H1 (cell line): Measurements from ENCODE around the gene PSPH. TPM values are rescaled to one million over a fixed set of nuclear protein-coding genes. Genes with fewer than 3 reads are reported as not detected.

Source experiments
- CTCF ChIA-PET: fragments of 300-600 bp; sonication (Branson Sonifier 250); formaldehyde crosslinking; loops from one replicate; lab custom pipeline; 2021; ENCODE audit not compliant: partially characterized antibody; lab: Charles Lee
- POLR2A ChIA-PET: fragments of 300-600 bp; sonication (Branson Sonifier 250); formaldehyde crosslinking; loops from one replicate; lab custom pipeline; 2021; ENCODE audit warnings: inconsistent platforms; ENCODE audit not compliant: partially characterized antibody; lab: Charles Lee
- DNase-seq, 2 experiments: peaks; one replicate each; pipeline versions ENCODE4 v3.0.0 to v3.0.0-alpha.2; 2010 to 2022; ENCODE audit warnings: low spot score in 2 of 2, low read depth in 1 of 2, mixed read lengths in 1 of 2
- FAIRE-seq: peaks from 2 replicates; lab custom pipeline; 2011; peaks lifted over from hg19 to GRCh38; lab: Jason Lieb, UNC
- H2AFZ ChIP-seq: 2 replicates; pipeline ENCODE4 v1.8.1; 2012; ENCODE audit warnings: low read length, inconsistent platforms
- H2AK5ac ChIP-seq: 2 replicates; pipeline ENCODE4 v1.6.1; 2013; ENCODE audit warnings: low read depth, low read length
- H2BK120ac ChIP-seq: replicated peaks from 2 replicates; pipeline ENCODE3; 2013; ENCODE audit warnings: low read depth, low read length, inconsistent platforms
- H2BK12ac ChIP-seq: 2 replicates; pipeline ENCODE4 v1.6.1; 2013; ENCODE audit warnings: low read depth, low read length
- H2BK15ac ChIP-seq: 2 replicates; pipeline ENCODE4 v1.6.1; 2013; ENCODE audit warnings: low read length
- H2BK20ac ChIP-seq: 2 replicates; pipeline ENCODE4 v1.6.1; 2013; ENCODE audit warnings: low read length
- H2BK5ac ChIP-seq: 2 replicates; pipeline ENCODE4 v1.6.1; 2013; ENCODE audit warnings: low read depth, low read length
- H3K14ac ChIP-seq: 2 replicates; pipeline ENCODE4 v1.6.1; 2013; ENCODE audit warnings: inconsistent platforms; ENCODE audit not compliant: insufficient read length
- H3K18ac ChIP-seq: 2 replicates; pipeline ENCODE4 v1.6.1; 2013; ENCODE audit warnings: low read length; ENCODE audit errors: extremely low read depth
- H3K23ac ChIP-seq: 2 replicates; pipeline ENCODE4 v1.6.1; 2013; ENCODE audit warnings: inconsistent platforms; ENCODE audit not compliant: insufficient read length
- H3K23me2 ChIP-seq: 2 replicates; pipeline ENCODE4 v1.6.1; 2013; ENCODE audit warnings: low read depth, low read length
- H3K27ac ChIP-seq: 2 replicates; pipeline ENCODE4 v1.6.1; 2011; ENCODE audit warnings: low read depth, low read length, inconsistent platforms
- H3K27me3 ChIP-seq, 4 experiments: replicated peaks in 1 of 4; 1 replicate in 1 of 4; 2 replicates in 3 of 4; pipeline versions ENCODE4 v1.6.1 to v1.8.1; 2011 to 2013; ENCODE audit warnings: low read length in 3 of 4, mild to moderate bottlenecking in 3 of 4, inconsistent platforms in 2 of 4, mixed read lengths in 2 of 4, moderate library complexity in 1 of 4; ENCODE audit not compliant: control insufficient read depth in 3 of 4, insufficient read depth in 3 of 4; ENCODE audit errors: extremely low read depth in 1 of 4
- H3K36me3 ChIP-seq, 4 experiments: 2 replicates each; pipeline versions ENCODE4 v1.6.1 to v1.8.1; 2011 to 2013; ENCODE audit warnings: mild to moderate bottlenecking in 4 of 4, low read length in 3 of 4, moderate library complexity in 2 of 4, control low read depth in 1 of 4, inconsistent platforms in 1 of 4; ENCODE audit not compliant: insufficient read depth in 4 of 4, control insufficient read depth in 2 of 4
- H3K4ac ChIP-seq: replicated peaks from 2 replicates; pipeline ENCODE3; 2013; ENCODE audit warnings: low read length, low read depth, mixed read lengths, inconsistent platforms; ENCODE audit not compliant: insufficient read length
- H3K4me1 ChIP-seq, 4 experiments: replicated peaks in 1 of 4; 1 replicate in 1 of 4; 2 replicates in 3 of 4; pipeline versions ENCODE4 v1.6.1 to v1.8.1; 2011 to 2013; ENCODE audit warnings: low read length in 3 of 4, inconsistent platforms in 2 of 4, mixed read lengths in 1 of 4; ENCODE audit not compliant: insufficient read depth in 4 of 4, control insufficient read depth in 3 of 4
- H3K4me2 ChIP-seq, 2 experiments: 2 replicates each; pipeline versions ENCODE4 v1.6.1 to v1.8.1; 2011 to 2013; ENCODE audit warnings: low read depth in 2 of 2, low read length in 2 of 2, control low read depth in 1 of 2, inconsistent platforms in 1 of 2, mild to moderate bottlenecking in 1 of 2; ENCODE audit not compliant: insufficient read depth in 1 of 2
- H3K4me3 ChIP-seq, 4 experiments: fragments of 200-600, 300-600 bp in 1 of 4; sonication (generic), shearing (Covaris generic), sonication (Bioruptor Twin) in 1 of 4; 2 replicates each; pipeline versions ENCODE4 v1.5.1 to v1.8.1; 2011 to 2016; ENCODE audit warnings: low read length in 4 of 4, low read depth in 3 of 4, control low read depth in 2 of 4, inconsistent platforms in 2 of 4, mild to moderate bottlenecking in 2 of 4, mixed read lengths in 1 of 4, moderate library complexity in 1 of 4; ENCODE audit not compliant: insufficient read depth in 2 of 4; ENCODE audit errors: extremely low read depth in 1 of 4
- H3K56ac ChIP-seq: replicated peaks from 2 replicates; pipeline ENCODE3; 2013; ENCODE audit warnings: low read depth, mild to moderate bottlenecking, mixed read lengths, low read length, inconsistent platforms; ENCODE audit not compliant: insufficient read length
- H3K79me1 ChIP-seq: 2 replicates; pipeline ENCODE4 v1.6.1; 2013; ENCODE audit warnings: low read depth, low read length, control low read depth
- H3K79me2 ChIP-seq, 2 experiments: 2 replicates each; pipeline versions ENCODE4 v1.6.1 to v1.8.1; 2012 to 2013; ENCODE audit warnings: low read length in 2 of 2, mild to moderate bottlenecking in 2 of 2, inconsistent platforms in 1 of 2; ENCODE audit not compliant: insufficient read depth in 2 of 2, control insufficient read depth in 1 of 2
- H3K9ac ChIP-seq, 4 experiments: replicated peaks in 1 of 4; 1 replicate in 1 of 4; 2 replicates in 3 of 4; pipeline versions ENCODE4 v1.6.1 to v1.8.1; 2011 to 2013; ENCODE audit warnings: low read depth in 3 of 4, low read length in 3 of 4, control low read depth in 2 of 4, mild to moderate bottlenecking in 2 of 4, moderate library complexity in 2 of 4, inconsistent platforms in 1 of 4; ENCODE audit errors: extremely low read depth in 1 of 4
- H3K9me3 ChIP-seq, 2 experiments: 2 replicates each; pipeline versions ENCODE4 v1.6.1 to v1.8.1; 2012 to 2013; ENCODE audit warnings: mild to moderate bottlenecking in 2 of 2, moderate library complexity in 2 of 2, control low read depth in 1 of 2, inconsistent platforms in 1 of 2, low read depth in 1 of 2, low read length in 1 of 2, mixed read lengths in 1 of 2; ENCODE audit not compliant: insufficient read depth in 2 of 2
- H4K20me1 ChIP-seq, 2 experiments: replicated peaks in 1 of 2; 2 replicates each; pipeline versions ENCODE3 to v1.8.1; 2011 to 2013; ENCODE audit warnings: inconsistent platforms in 2 of 2, low read length in 2 of 2, mild to moderate bottlenecking in 1 of 2; ENCODE audit not compliant: insufficient read depth in 2 of 2, control insufficient read depth in 1 of 2
- H4K5ac ChIP-seq: 2 replicates; pipeline ENCODE4 v1.6.1; 2013; ENCODE audit warnings: low read length, low read depth, mixed read lengths, inconsistent platforms; ENCODE audit not compliant: insufficient read length
- H4K8ac ChIP-seq: 2 replicates; pipeline ENCODE4 v1.8.0; 2013; ENCODE audit warnings: mild to moderate bottlenecking, moderate library complexity, low read length, inconsistent platforms; ENCODE audit not compliant: insufficient read depth; ENCODE audit errors: extremely low read depth
- H4K91ac ChIP-seq: replicated peaks from 2 replicates; pipeline ENCODE3; 2013; ENCODE audit warnings: low read length, mixed read lengths, inconsistent platforms; ENCODE audit not compliant: insufficient read length
- ATF2 ChIP-seq: IDR thresholded peaks from 2 replicates; pipeline ENCODE4 v1.6.1; 2012; ENCODE audit warnings: low read length, inconsistent platforms
- BCL11A ChIP-seq, 2 experiments: IDR thresholded peaks; one replicate each; pipeline ENCODE4 v1.6.1; 2011; ENCODE audit warnings: low read depth in 2 of 2, low read length in 2 of 2, mild to moderate bottlenecking in 2 of 2
- EGR1 ChIP-seq: IDR thresholded peaks from 2 replicates; pipeline ENCODE4 v1.6.1; 2011; ENCODE audit warnings: low read depth, low read length, borderline replicate concordance
- KDM1A ChIP-seq: fragments of 200-600, 300-600 bp; sonication (generic); IDR thresholded peaks from 2 replicates; pipeline ENCODE4 v1.7.1; 2016; ENCODE audit warnings: mild to moderate bottlenecking, low read length, borderline replicate concordance
- MAFK ChIP-seq: IDR thresholded peaks from 2 replicates; pipeline ENCODE4 v1.6.1; 2012; ENCODE audit warnings: low read depth, mild to moderate bottlenecking, improper control_type of control experiment, low read length
- PHF8 ChIP-seq: fragments of 200-600 bp; sonication (generic); conservative IDR thresholded peaks from 2 replicates; pipeline ENCODE4 v1.7.1; 2012; ENCODE audit warnings: low read depth, mild to moderate bottlenecking, inconsistent platforms, low read length, moderate library complexity
- POLR2A ChIP-seq, 2 experiments: IDR thresholded peaks; 1 replicate in 1 of 2; 2 replicates in 1 of 2; pipeline ENCODE4 v1.6.1; 2011; ENCODE audit warnings: low read depth in 2 of 2, low read length in 2 of 2, mild to moderate bottlenecking in 2 of 2; ENCODE audit errors: control extremely low read depth in 1 of 2
- TAF1 ChIP-seq: IDR thresholded peaks from 2 replicates; pipeline ENCODE4 v1.6.1; 2011; ENCODE audit warnings: mild to moderate bottlenecking, low read depth, low read length
- TAF7 ChIP-seq: optimal IDR thresholded peaks from 2 replicates; pipeline ENCODE3; 2011; ENCODE audit warnings: low read depth, mild to moderate bottlenecking, inconsistent platforms, low read length, moderate library complexity, borderline replicate concordance
- WGBS, 2 experiments: shearing (Covaris generic) in 1 of 2; methylation state at CpG; one replicate each; pipeline versions ENCODE4 v1.1.6 to v1.1.7; 2013 to 2015; ENCODE audit warnings: low lambda C conversion rate in 2 of 2, mixed read lengths in 2 of 2, inconsistent platforms in 1 of 2, low coverage in 1 of 2, missing lambda C conversion rate in 1 of 2; ENCODE audit not compliant: insufficient replicate concordance in 2 of 2, insufficient coverage in 1 of 2, insufficient read length in 1 of 2; ENCODE audit errors: extremely low coverage in 1 of 2, missing lambda C conversion rate in 1 of 2; 5-methylcytosine and 5-hydroxymethylcytosine counted together
- polyA plus RNA-seq, 7 experiments: library from polyadenylated mRNA; depleted of rRNA in 3 of 7; stranded (reverse) in 5 of 7; unstranded in 2 of 7; fragments of >200 nt in 5 of 7; fragments of 200-250 nt in 2 of 7; gene quantifications; 1 replicate in 5 of 7; 2 replicates in 1 of 7; 4 replicates in 1 of 7; pipeline versions ENCODE4 v1.2.1 to v1.2.3, GENCODE V29; 2011 to 2013; ENCODE audit warnings: missing spikeins in 2 of 7, mixed read lengths in 2 of 7
- total RNA-seq: library from RNA; stranded (reverse); fragmentation: NEBNext Ultra II Directional; extraction: Animal tissue kit (Norgen Biotek cat#: 25700); gene quantifications from 2 replicates; pipeline ENCODE4 v1.2.1, GENCODE V29; 2021

PSPH gene
- total and polyA plus RNA-seq, 2 of the 8 experiments (the other 6 are each of a cell fraction or from before 2014, with no cell fraction given) = 31.0 to 64.8 TPM

- peak within 1 kb of the TSS; percentile 84 for H4K5ac ChIP-seq
- H3K36me3 ChIP-seq = peaks cover 13 to 56% (median 41%) of the 10 kb centered on the region in 4 experiments
- H3K79me2 ChIP-seq = peaks cover 0 to 5% of the 10 kb centered on the region in 2 experiments; a peak in 2 of 4 replicates
- H2BK20ac ChIP-seq = no peak within 1 kb of the TSS
- H2AFZ ChIP-seq = no peak within 1 kb of the TSS
- no peaks in the 10 kb centered on the region for H3K79me1 ChIP-seq
- peak within 1 kb of the TSS; percentile 68 to 75 for H3K4me2 ChIP-seq
- FAIRE-seq = no peak
- H3K18ac ChIP-seq = peak within 1 kb of the TSS; percentile 83; the same call in 1 of the 2 replicates
- H3K23me2 ChIP-seq = no peaks in the 10 kb centered on the region
- no peaks in the 10 kb centered on the region for H4K20me1 ChIP-seq
- H2BK120ac ChIP-seq = no peak within 1 kb of the TSS
- POLR2A ChIA-PET = interaction anchor here (1.0 to 44.4 kb wide), 12 partner anchors 9 to 166 kb away, joined by 3 to 869 read pairs (median 4); partner anchors contain the start of genes CCT6A, PHKG1 and PSPH
- H3K4me3 ChIP-seq = peak within 1 kb of the TSS; percentile 76 to 86 (median 84)
- peak within 1 kb of the TSS; percentile 83 for H3K56ac ChIP-seq
- H4K8ac ChIP-seq = peak within 1 kb of the TSS; percentile 82; the same call in 1 of the 2 replicates
- DNase-seq = peak; percentile 89 to 93
- H3K9ac ChIP-seq = peak within 1 kb of the TSS; percentile 77 to 88 (median 84)
- H2BK15ac ChIP-seq = no peak within 1 kb of the TSS
- peak within 1 kb of the TSS; percentile 81 for H3K27ac ChIP-seq
- H3K9me3 ChIP-seq = no peaks in the 10 kb centered on the region
- peak within 1 kb of the TSS; percentile 88 for H4K91ac ChIP-seq
- H3K4me1 ChIP-seq = peaks cover 0 to 6% (median 0%) of the 10 kb centered on the region in 4 experiments; a peak in 1 of 7 replicates
- H2AK5ac ChIP-seq = no peak within 1 kb of the TSS
- no peak within 1 kb of the TSS for H3K23ac ChIP-seq
- peak within 1 kb of the TSS; percentile 75; the same call in 1 of the 2 replicates for H2BK5ac ChIP-seq
- CTCF ChIA-PET = interaction anchor here (0.6 to 3.0 kb wide), 4 partner anchors 9 to 476 kb away, joined by 3 to 15 read pairs (median 3); no protein-coding TSS in a partner anchor
- WGBS, 2 experiments = 2% methylated on average over 49 of the region's 49 CpGs; no CpG with 5 or more reads in 1 of the 2 experiments
- no peaks in the 10 kb centered on the region for H3K27me3 ChIP-seq
- no peak within 1 kb of the TSS for H3K4ac ChIP-seq
- H2BK12ac ChIP-seq = no peak within 1 kb of the TSS
- H3K14ac ChIP-seq = no peak within 1 kb of the TSS
- TF ChIP-seq MAFK (no peak), POLR2A (IDR thresholded peaks at IDR 0.05; ENCODE audit: control extremely low read depth in 1 of 2, low read depth in 2 of 2, low read length in 2 of 2) (peak; percentile 85 to 90), BCL11A (IDR thresholded peaks at IDR 0.05; ENCODE audit: low read depth in 2 of 2, low read length in 2 of 2) (no peak), EGR1 (peak; percentile 53; the same call in 1 of the 2 replicates), TAF1 (peak; percentile 79), PHF8 (peak; percentile 80), ATF2 (no peak), TAF7 (peak; percentile 23), KDM1A (no peak)
Measured at GRCh38 chr7:56063882-56064625, 12.8 kb upstream of the PSPH start, which contains the start of gene SUMF2. SUMF2 (plus strand) TSS chr7:56064286; CDS start chr7:56064312, 26 bp downstream.
